Activated naive CD4-positive, alpha-beta T cell treated with Interleukin-2 at 50 U/mL for 16 hours (primary cell): Measurements from ENCODE around the gene SLC39A6.
"Not testable (repeated sequence)": the region's sequence is repeated elsewhere in the genome, so short reads cannot be mapped to it uniquely, and the experiment has no call there.

Experiments used
- DNase-seq: peaks from one replicate; pipeline ENCODE4 v3.0.0-alpha.2; 2020

The SLC39A6 gene

GRCh38 chr18:36095936-36096519, 33.1 kb downstream of the SLC39A6 start:
- no peak for DNase-seq

DNA sequence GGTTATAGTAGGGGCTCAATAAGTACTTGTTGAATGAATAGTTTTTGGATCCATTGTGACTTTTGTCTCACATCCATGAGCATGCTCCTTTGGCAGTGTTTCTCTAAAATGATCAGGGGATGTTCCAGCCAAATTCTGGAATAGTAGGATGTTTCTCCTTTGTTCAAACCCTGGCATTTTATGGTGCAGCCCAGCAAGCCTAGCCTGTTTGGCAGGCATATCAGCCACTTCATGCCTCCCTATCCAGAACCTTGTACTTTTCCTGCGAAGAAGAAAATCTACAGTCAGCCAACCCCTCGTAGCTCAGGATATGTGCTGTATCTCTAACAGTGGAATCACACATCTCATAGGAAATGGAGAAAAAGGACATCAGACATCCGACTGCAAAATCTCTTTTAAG, 34.7 kb downstream of the SLC39A6 start:
- no peak for DNase-seq

DNA sequence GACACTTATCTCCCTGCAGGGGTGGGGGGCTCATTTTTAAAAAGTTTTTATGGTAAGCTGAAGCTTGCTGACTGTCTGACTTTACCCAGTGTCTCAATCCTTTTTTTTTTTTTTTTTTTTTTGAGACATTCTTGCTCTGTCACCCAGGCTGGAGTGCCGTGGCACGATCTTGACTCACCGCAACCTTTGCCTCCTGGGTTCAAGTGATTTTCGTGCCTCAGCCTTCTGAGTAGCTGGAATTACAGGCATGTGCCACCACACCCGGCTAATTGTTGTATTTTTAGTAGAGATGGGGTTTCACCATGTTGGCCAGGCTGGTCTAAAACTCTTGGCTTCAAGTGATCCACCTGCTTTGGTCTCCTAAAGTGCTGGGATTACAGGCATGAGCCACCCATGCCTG, 37.0 kb downstream of the SLC39A6 start:
- not testable (repeated sequence) for DNase-seq

GRCh38 chr18:36089001-36089400, 40.1 kb downstream of the SLC39A6 start:
- no peak for DNase-seq

GRCh38 chr18:36088256-36088655, 40.9 kb downstream of the SLC39A6 start:
- no peak for DNase-seq

GRCh38 chr18:36086186-36086585, 43.0 kb downstream of the SLC39A6 start:
- DNase-seq = no peak

DNA sequence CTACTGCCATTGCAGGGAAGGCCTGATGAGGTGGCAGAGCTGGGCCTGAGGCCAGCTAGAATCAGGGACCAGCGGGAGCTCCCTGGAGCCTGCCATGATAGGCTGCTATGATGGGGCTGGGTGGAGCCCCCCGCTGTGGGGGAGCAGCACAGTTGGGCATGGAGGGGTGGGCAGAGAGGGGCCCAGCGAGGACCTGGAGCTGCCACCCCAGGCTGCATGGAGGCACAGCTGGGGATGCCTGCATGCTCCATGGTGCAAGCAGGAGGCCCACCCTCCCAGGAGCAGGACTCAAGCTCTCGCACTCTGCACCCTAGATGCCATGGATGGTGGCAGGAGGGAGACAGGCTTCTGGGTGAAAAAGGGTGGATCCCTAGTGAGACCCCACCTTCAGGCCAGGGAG, 43.9 kb downstream of the SLC39A6 start:
- no peak for DNase-seq

- no peak for DNase-seq
Observed at GRCh38 chr18:36083729-36084128, 45.4 kb downstream of the SLC39A6 start.

DNA sequence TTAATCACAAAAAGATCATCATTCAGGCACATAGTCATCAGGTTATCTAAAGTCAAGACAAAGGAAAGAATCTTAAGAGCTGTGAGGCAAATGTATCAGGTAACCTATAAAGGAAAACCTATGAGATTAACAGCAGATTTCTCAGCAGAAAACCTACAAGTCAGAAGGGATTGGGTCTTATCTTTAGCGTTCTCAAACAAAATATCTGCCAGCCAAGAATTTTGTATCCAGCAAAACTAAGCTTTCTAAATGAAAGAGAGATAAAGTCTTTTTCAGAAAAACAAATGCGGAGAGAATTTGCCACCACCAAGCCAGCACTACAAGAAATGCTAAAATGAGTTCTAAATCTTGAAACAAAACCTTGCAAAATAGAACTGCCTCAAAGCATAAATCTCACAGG, 48.0 kb downstream of the SLC39A6 start:
- DNase-seq = not testable (repeated sequence)

GRCh38 chr18:36078751-36079529, 50.2 kb downstream of the SLC39A6 start:
- DNase-seq = no peak

GRCh38 chr18:36077764-36078163, 51.4 kb downstream of the SLC39A6 start:
- not testable (repeated sequence) for DNase-seq

GRCh38 chr18:36075862-36076587, 53.1 kb downstream of the SLC39A6 start:
- no peak for DNase-seq

DNA sequence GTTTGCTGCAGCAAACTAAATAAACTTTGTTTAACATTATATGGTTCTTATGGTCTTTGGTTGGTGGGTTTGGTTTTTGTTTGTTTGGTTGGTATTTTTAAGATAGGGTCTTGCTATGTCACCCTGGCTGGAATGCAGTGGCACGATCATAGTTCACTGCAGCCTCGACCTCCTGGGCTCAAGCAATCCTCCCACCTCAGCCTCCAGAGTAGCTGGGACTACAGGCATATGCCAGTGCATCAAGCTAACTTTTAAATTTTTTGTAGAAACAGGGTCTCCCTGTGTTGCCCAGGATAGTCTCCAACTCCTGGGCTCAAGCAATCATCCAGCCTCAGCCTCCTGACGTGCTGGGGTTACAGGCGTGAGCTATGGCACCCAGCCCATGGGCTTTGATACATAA, 54.7 kb downstream of the SLC39A6 start:
- DNase-seq = no peak

GRCh38 chr18:36073676-36074075, 55.5 kb downstream of the SLC39A6 start:
- no peak for DNase-seq

DNA sequence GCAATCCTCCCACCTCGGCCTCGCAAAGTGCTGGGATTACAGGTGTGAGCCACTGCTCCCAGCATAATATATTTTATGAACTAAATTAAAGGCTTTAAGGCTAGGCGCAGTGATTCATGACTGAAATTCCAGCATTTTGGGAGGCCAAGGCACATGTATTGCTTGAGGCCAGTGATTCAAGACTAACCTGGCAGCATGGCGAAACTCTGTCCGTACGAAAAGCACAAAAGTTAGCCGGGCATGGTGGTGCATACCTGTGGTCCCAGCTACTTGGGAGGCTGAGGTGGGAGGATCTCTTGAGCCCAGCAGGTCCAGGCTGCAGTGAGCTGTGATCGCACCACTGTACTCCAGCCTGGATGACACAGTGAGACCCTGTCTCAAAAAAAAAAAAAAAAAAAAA, 56.7 kb downstream of the SLC39A6 start:
- DNase-seq = not testable (repeated sequence)

DNA sequence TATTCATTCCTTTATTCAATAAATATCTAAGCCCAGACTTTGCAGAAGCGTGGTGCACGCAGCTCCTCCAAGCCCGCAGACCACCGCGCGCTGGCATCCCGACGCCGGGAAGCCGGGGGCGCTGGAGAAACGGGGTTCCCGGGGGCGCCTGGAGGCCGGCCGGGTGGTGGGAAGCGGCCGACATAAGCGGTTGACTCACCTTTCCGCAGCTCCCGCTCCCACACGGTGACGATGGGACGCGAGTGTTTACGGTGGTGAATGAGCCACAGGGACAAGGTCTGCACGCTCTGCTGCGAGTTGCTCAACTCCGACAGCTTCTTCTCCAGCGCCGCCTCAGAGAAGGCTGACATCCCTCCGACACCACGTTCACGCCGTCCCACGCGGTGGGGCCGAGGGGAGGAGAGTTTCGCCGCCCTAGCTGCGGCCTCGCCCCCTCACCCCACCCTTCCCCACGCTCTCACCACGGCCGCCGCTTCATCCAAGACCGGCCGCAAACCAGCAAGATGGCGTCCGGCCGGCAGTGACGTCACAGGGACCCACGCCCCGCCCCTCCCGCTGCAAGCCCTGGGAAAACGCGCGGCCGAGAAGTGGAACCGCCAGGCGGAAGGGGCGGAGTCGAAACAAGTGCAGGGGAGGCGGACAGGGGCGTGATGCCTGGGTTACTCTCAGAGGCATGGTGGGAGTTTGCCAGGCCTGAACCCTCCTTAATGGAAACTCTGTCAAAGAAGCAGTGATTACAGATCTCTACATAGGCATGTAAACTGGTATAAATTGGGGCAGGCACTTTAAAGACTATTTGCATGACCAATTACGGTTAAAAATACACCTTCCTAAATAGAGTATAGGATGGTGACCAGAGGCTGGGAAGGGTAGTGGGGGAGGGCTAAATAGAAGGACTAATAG, 61.8 kb downstream of the SLC39A6 start, which contains the start of gene RPRD1A:
RPRD1A (minus strand) TSS at position 505 of the 903 bp plus-strand sequence; CDS start at position 350, 155 bp downstream.
- peak; percentile 98 for DNase-seq

DNA sequence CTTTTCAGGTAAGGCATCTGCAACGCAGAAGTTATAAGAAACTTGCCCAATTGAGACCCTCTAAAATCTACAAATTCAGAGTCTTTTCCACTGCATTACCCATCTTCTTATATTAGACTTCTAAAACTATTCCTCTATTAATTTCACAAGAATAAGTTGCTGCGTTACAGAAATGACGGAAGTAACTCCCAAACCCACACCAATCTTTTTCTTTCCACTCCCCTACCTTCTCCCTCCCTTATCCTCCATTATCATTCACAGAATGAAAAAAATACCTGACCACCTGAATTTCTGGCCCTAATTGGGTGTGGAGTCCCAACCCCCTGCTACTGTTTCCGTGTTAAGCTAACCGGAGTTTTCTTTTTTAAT, 62.5 kb downstream of the SLC39A6 start:
- DNase-seq = no peak

GRCh38 chr18:36066001-36066400, 63.1 kb downstream of the SLC39A6 start:
- DNase-seq = no peak

GRCh38 chr18:36064809-36065079, 64.4 kb downstream of the SLC39A6 start:
- not testable (repeated sequence) for DNase-seq

- no peak for DNase-seq
Observed at GRCh38 chr18:36064027-36064808, 64.9 kb downstream of the SLC39A6 start.

DNA sequence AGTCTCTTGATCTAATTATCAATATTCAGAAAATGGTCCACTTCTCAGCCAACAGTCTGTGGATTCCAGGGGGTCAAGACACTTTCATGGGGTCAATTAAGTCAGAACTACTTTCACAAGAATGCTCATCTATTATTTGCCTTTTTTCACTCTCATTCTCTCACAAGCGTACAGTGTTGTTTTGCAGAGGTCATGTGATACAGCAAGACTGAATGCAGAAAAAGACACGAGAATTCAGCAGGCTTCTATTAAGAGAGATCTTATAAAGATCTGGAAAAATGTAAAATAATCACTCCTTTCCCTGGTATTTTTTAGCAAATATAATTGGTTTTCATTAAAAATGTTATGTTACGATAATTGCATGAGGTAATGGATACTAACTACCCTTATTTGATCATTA, 70.5 kb downstream of the SLC39A6 start:
- DNase-seq = no peak
